Tongue (tissue), 2 donors: ENCODE results near the gene GPC5. TPM values are rescaled to one million over a fixed set of nuclear protein-coding genes. Genes with fewer than 3 reads are reported as not detected.
A peak's percentile ranks its signal among the peaks of the same experiment; 100 is the strongest.
"Not testable (repeated sequence)": the region's sequence is repeated elsewhere in the genome, so short reads cannot be mapped to it uniquely, and the experiment has no call there.

Source experiments
- DNase-seq: peaks from one replicate; pipeline ENCODE4 v3.0.0-alpha.2; 2015
- total RNA-seq: library from RNA; depleted of rRNA; stranded (reverse); fragments of >200 nt; gene quantifications from one replicate; pipeline ENCODE4 v1.2.3, GENCODE V29; 2014

GPC5 gene
- total RNA-seq, 1 donor from 2014 or later = 5.4 TPM

- DNase-seq = not testable (repeated sequence)
Measured at GRCh38 chr13:92290718-92291307, 892.4 kb downstream of the GPC5 start.

- not testable (repeated sequence) for DNase-seq
Measured at GRCh38 chr13:92294533-92294932, 896.1 kb downstream of the GPC5 start.

GRCh38 chr13:92296154-92296671 lies 897.8 kb downstream of the GPC5 start:
- not testable (repeated sequence) for DNase-seq

- no peak for DNase-seq
Measured at GRCh38 chr13:92297971-92298942, 899.8 kb downstream of the GPC5 start.

- DNase-seq = no peak
Measured at GRCh38 chr13:92300651-92301050, 902.2 kb downstream of the GPC5 start.

- no peak for DNase-seq
Measured at GRCh38 chr13:92303428-92303827, 905.0 kb downstream of the GPC5 start.

- no peak for DNase-seq
Measured at GRCh38 chr13:92307752-92308151, 909.3 kb downstream of the GPC5 start.

GRCh38 chr13:92312823-92313222 lies 914.4 kb downstream of the GPC5 start:
- no peak for DNase-seq

- no peak for DNase-seq
Measured at GRCh38 chr13:92313382-92313781, 915.0 kb downstream of the GPC5 start.

- DNase-seq = no peak
Measured at GRCh38 chr13:92315265-92315664, 916.8 kb downstream of the GPC5 start.

GRCh38 chr13:92316030-92316429 lies 917.6 kb downstream of the GPC5 start:
- DNase-seq = no peak

- DNase-seq = no peak
Measured at GRCh38 chr13:92317066-92317465, 918.6 kb downstream of the GPC5 start.

GRCh38 chr13:92320323-92320722 lies 921.9 kb downstream of the GPC5 start:
- DNase-seq = no peak

GRCh38 chr13:92321174-92321573 lies 922.8 kb downstream of the GPC5 start:
- no peak for DNase-seq

GRCh38 chr13:92345627-92346026 lies 947.2 kb downstream of the GPC5 start:
- DNase-seq = no peak

GRCh38 chr13:92346046-92346445 lies 947.6 kb downstream of the GPC5 start:
- no peak for DNase-seq

- no peak for DNase-seq
Measured at GRCh38 chr13:92354583-92354982, 956.2 kb downstream of the GPC5 start.

GRCh38 chr13:92355213-92355612 lies 956.8 kb downstream of the GPC5 start:
- DNase-seq = peak; percentile 4

GRCh38 chr13:92362717-92363116 lies 964.3 kb downstream of the GPC5 start:
- peak; percentile 2 for DNase-seq

GRCh38 chr13:92365904-92366303 lies 967.5 kb downstream of the GPC5 start:
- DNase-seq = no peak

GRCh38 chr13:92377396-92377795 lies 979.0 kb downstream of the GPC5 start:
- no peak for DNase-seq

- DNase-seq = no peak
Measured at GRCh38 chr13:92379371-92379770, 981.0 kb downstream of the GPC5 start.

GRCh38 chr13:92384410-92384809 lies 986.0 kb downstream of the GPC5 start:
- DNase-seq = no peak
